Nephron (organoid): Measurements from ENCODE around the gene SSBP2.

ENCODE experiments used
- H3K27ac Mint-ChIP-seq, 3 experiments: 2 replicates each; pipeline ENCODE4 v1.8.0; 2020; ENCODE audit warnings: mixed read lengths in 3 of 3, mild to moderate bottlenecking in 2 of 3, moderate library complexity in 1 of 3
- H3K27me3 Mint-ChIP-seq: 2 replicates; pipeline ENCODE4 v1.8.0; 2021; ENCODE audit warnings: low read depth, mild to moderate bottlenecking, moderate library complexity, mixed read lengths
- H3K36me3 Mint-ChIP-seq: 2 replicates; pipeline ENCODE4 v1.8.0; 2020; ENCODE audit warnings: low read depth, mixed read lengths
- H3K4me1 Mint-ChIP-seq: 2 replicates; pipeline ENCODE4 v1.8.0; 2020; ENCODE audit warnings: mixed read lengths
- H3K4me3 Mint-ChIP-seq, 3 experiments: 2 replicates each; pipeline ENCODE4 v1.8.0; 2020; ENCODE audit warnings: mild to moderate bottlenecking in 3 of 3, mixed read lengths in 3 of 3, moderate library complexity in 2 of 3
- H3K9me3 Mint-ChIP-seq: 2 replicates; pipeline ENCODE4 v1.8.0; 2020; ENCODE audit warnings: mixed read lengths
- CTCF ChIP-seq, 3 experiments: fragments of 200-600 bp; sonication (generic); IDR thresholded peaks; one replicate each; pipeline ENCODE4 v1.5.0; 2021; ENCODE audit warnings: antibody characterized with exemption in 3 of 3; ENCODE audit not compliant: unreplicated experiment in 3 of 3

Gene SSBP2

GRCh38 chr5:81788329-81788728 is 37.4 kb upstream of the SSBP2 start:
- Mint-ChIP-seq H3K27me3 (no peaks in the 10 kb centered on the region), H3K9me3 (no peaks in the 10 kb centered on the region), H3K4me1 (peaks cover 41% of the 10 kb centered on the region), H3K4me3 (peak overlapping the region; percentile 5 to 20 (median 15)), H3K36me3 (no peaks in the 10 kb centered on the region), H3K27ac (peak overlapping the region; percentile 98 to 99 (median 98))
- TF ChIP-seq CTCF (IDR thresholded peaks at IDR 0.05; ENCODE audit: unreplicated experiment in 3 of 3), result no peak

GRCh38 chr5:81787474-81788242 is 36.8 kb upstream of the SSBP2 start:
- Mint-ChIP-seq H3K27ac (peak overlapping the region; percentile 98 to 99 (median 98)), H3K36me3 (no peaks in the 10 kb centered on the region), H3K4me3 (peak overlapping the region; percentile 5 to 51 (median 20)), H3K27me3 (no peaks in the 10 kb centered on the region), H3K4me1 (peaks cover 48% of the 10 kb centered on the region), H3K9me3 (no peaks in the 10 kb centered on the region)
- no peak for TF ChIP-seq CTCF (IDR thresholded peaks at IDR 0.05; ENCODE audit: unreplicated experiment in 3 of 3)

GRCh38 chr5:81786991-81787390 is 36.1 kb upstream of the SSBP2 start:
- TF ChIP-seq CTCF (IDR thresholded peaks at IDR 0.05; ENCODE audit: unreplicated experiment in 3 of 3), result no peak
- Mint-ChIP-seq H3K36me3 (no peaks in the 10 kb centered on the region), H3K27me3 (no peaks in the 10 kb centered on the region), H3K4me3 (peak overlapping the region; percentile 13 to 40 (median 35)), H3K27ac (peak overlapping the region; percentile 98 to 99 (median 98)), H3K9me3 (no peaks in the 10 kb centered on the region), H3K4me1 (peaks cover 46% of the 10 kb centered on the region)

GRCh38 chr5:81786496-81786895 is 35.6 kb upstream of the SSBP2 start:
- H3K27ac Mint-ChIP-seq, result peak overlapping the region; percentile 98 to 99 (median 98)
- H3K27me3 Mint-ChIP-seq, result no peaks in the 10 kb centered on the region
- TF ChIP-seq CTCF (IDR thresholded peaks at IDR 0.05; ENCODE audit: unreplicated experiment in 3 of 3), result no peak
- no peak overlapping the region for H3K4me3 Mint-ChIP-seq
- H3K4me1 Mint-ChIP-seq, result peaks cover 46% of the 10 kb centered on the region
- no peaks in the 10 kb centered on the region for H3K9me3 Mint-ChIP-seq
- no peaks in the 10 kb centered on the region for H3K36me3 Mint-ChIP-seq

GRCh38 chr5:81785322-81785721 is 34.4 kb upstream of the SSBP2 start:
- Mint-ChIP-seq H3K4me1 (peaks cover 45% of the 10 kb centered on the region), H3K27me3 (no peaks in the 10 kb centered on the region), H3K27ac (peak overlapping the region in 2 of 3 experiments; percentile 54 to 98), H3K4me3 (no peak overlapping the region), H3K9me3 (no peaks in the 10 kb centered on the region), H3K36me3 (no peaks in the 10 kb centered on the region)
- no peak for TF ChIP-seq CTCF (IDR thresholded peaks at IDR 0.05; ENCODE audit: unreplicated experiment in 3 of 3)

GRCh38 chr5:81783401-81783800 is 32.5 kb upstream of the SSBP2 start:
- Mint-ChIP-seq H3K27me3 (no peaks in the 10 kb centered on the region), H3K4me3 (no peak overlapping the region), H3K27ac (peak overlapping the region; percentile 48 to 52 (median 51)), H3K36me3 (no peaks in the 10 kb centered on the region), H3K9me3 (no peaks in the 10 kb centered on the region), H3K4me1 (peaks cover 53% of the 10 kb centered on the region)
- no peak for TF ChIP-seq CTCF (IDR thresholded peaks at IDR 0.05; ENCODE audit: unreplicated experiment in 3 of 3)
